Measurements from ENCODE around the gene CFD.
"Not testable (repeated sequence)": the region's sequence is repeated elsewhere in the genome, so short reads cannot be mapped to it uniquely, and the experiment has no call there.

DNA sequence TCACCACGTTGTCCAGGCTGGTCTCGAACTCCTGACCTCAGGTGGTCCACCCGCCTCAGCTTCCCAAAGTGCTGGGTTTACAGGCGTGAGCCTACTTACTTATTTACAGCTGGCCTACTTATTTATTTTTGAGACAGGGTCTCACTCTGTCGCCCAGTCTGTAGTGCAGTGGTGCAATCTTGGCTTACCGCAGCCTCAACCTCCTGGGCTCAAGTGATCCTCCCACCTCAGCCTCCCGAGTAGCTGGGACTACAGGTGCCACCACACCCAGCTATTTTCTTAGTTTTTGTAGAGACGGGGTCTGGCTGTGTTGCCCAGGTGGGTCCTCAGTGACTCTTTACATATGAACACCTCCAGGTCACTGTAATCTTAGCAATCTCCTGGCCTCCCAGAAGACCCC lies 10.3 kb upstream of the CFD start:
- TF ChIP-seq CTCF, EP300, POLR2A (IDR thresholded peaks at IDR 0.05): not testable (repeated sequence)
